A673 (cell line): ENCODE data around the gene TMPRSS7.

ENCODE experiments used
- EZH2 ChIP-seq: fragments of 200-600 bp; sonication (generic); IDR thresholded peaks from 2 replicates; pipeline ENCODE4 v1.6.1; 2017; ENCODE audit warnings: borderline replicate concordance, low read depth, mild to moderate bottlenecking, mixed read lengths, antibody characterized with exemption, low read length; ENCODE audit not compliant: poor library complexity, severe bottlenecking
- TF ChIP-seq, protein P1 (sequence below): fragments of 300-800, 200-600 bp; sonication (generic); conservative IDR thresholded peaks from 2 replicates; pipeline ENCODE4 v1.5.1; 2017; ENCODE audit warnings: low read depth, mild to moderate bottlenecking, antibody characterized with exemption, low read length, moderate library complexity, mixed read lengths

DNA sequence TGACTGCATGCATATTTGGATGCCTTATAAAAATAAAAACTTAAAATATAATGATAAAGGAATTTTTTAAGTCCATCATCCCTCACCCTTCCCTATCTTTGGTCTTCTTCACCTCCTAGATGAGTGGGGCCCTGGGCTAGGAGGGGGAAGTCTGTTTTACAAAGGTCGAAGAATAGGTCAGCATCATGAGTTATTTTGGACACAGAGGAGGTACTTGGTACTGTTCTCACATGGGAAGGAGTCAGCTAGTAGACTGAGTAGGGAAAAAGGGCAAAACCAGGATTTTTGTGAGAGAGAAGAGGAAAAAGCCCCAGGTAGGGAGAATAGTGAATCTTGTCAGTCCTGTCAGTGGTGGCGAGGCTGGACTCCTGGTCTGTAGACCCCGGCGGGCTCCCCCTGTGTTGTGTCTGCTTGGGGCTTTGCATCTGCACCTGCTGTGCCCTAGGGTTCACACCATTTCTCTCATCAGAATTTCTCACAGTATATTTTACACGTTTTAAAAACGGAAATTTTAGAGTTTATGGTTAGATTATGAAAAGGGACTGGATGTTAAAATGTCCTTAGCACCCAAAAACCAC lies 81.4 kb downstream of the TMPRSS7 start:
- TF ChIP-seq, protein P1, sequence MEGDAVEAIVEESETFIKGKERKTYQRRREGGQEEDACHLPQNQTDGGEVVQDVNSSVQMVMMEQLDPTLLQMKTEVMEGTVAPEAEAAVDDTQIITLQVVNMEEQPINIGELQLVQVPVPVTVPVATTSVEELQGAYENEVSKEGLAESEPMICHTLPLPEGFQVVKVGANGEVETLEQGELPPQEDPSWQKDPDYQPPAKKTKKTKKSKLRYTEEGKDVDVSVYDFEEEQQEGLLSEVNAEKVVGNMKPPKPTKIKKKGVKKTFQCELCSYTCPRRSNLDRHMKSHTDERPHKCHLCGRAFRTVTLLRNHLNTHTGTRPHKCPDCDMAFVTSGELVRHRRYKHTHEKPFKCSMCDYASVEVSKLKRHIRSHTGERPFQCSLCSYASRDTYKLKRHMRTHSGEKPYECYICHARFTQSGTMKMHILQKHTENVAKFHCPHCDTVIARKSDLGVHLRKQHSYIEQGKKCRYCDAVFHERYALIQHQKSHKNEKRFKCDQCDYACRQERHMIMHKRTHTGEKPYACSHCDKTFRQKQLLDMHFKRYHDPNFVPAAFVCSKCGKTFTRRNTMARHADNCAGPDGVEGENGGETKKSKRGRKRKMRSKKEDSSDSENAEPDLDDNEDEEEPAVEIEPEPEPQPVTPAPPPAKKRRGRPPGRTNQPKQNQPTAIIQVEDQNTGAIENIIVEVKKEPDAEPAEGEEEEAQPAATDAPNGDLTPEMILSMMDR, result no peak
- no peak for TF ChIP-seq EZH2
